HepG2 (cell line): ENCODE results near the gene SQSTM1. TPM values are rescaled to one million over a fixed set of nuclear protein-coding genes. Genes with fewer than 3 reads are reported as not detected.

ENCODE experiments used
- ATM ChIP-seq: fragments of 450-650 bp; IDR thresholded peaks from 2 replicates; pipeline ENCODE4 v1.7.1; 2017; ENCODE audit warnings: mild to moderate bottlenecking, borderline replicate concordance
- CHD4 ChIP-seq: fragments of 200-600 bp; sonication (generic); IDR thresholded peaks from 2 replicates; pipeline ENCODE4 v1.7.0; 2017; ENCODE audit warnings: mild to moderate bottlenecking, low read length, borderline replicate concordance
- FOXA1 ChIP-seq, 2 experiments: fragments of 450-650 bp in 1 of 2; sonication (generic) in 1 of 2; formaldehyde crosslinking in 1 of 2; IDR thresholded peaks; 2 replicates each; pipeline versions ENCODE4 v1.4.0 to v1.6.1; 2016 to 2020; ENCODE audit warnings: missing genetic modification reagents in 1 of 2
- GLI4 ChIP-seq: sonication (generic); formaldehyde crosslinking; IDR thresholded peaks from 2 replicates; pipeline ENCODE4 v1.5.1; 2020; ENCODE audit warnings: missing genetic modification reagents, mild to moderate bottlenecking, moderate library complexity, borderline replicate concordance
- IRF2 ChIP-seq: IDR thresholded peaks from 2 replicates; pipeline ENCODE4 v1.6.1; 2018; ENCODE audit warnings: missing genetic modification reagents, missing compliant biosample characterization
- NR2F2 ChIP-seq: IDR thresholded peaks from 2 replicates; pipeline ENCODE4 v1.6.1; 2012; ENCODE audit warnings: low read depth, inconsistent platforms, borderline replicate concordance
- TSC22D2 ChIP-seq: sonication (generic); formaldehyde crosslinking; IDR thresholded peaks from 2 replicates; pipeline ENCODE4 v1.5.1; 2020; ENCODE audit warnings: missing genetic modification reagents, mild to moderate bottlenecking, borderline replicate concordance
- ZKSCAN1 ChIP-seq: fragments of 150-350 bp; IDR thresholded peaks from 2 replicates; pipeline ENCODE4 v1.6.1; 2014; ENCODE audit warnings: low read length
- ZNF224 ChIP-seq: sonication (generic); formaldehyde crosslinking; IDR thresholded peaks from 2 replicates; pipeline ENCODE4 v1.5.0; 2020; ENCODE audit warnings: mild to moderate bottlenecking, missing genetic modification reagents
- ZNF296 ChIP-seq: sonication (generic); formaldehyde crosslinking; conservative IDR thresholded peaks from 2 replicates; pipeline ENCODE4 v1.5.0; 2020; ENCODE audit warnings: mild to moderate bottlenecking, missing genetic modification reagents
- ZNF3 ChIP-seq: IDR thresholded peaks from 2 replicates; pipeline ENCODE4 v1.7.0; 2017; ENCODE audit warnings: inconsistent platforms
- ZNF326 ChIP-seq: sonication (generic); formaldehyde crosslinking; IDR thresholded peaks from 2 replicates; pipeline ENCODE4 v1.4.0; 2020; ENCODE audit warnings: missing genetic modification reagents, borderline replicate concordance
- ZNF367 ChIP-seq: sonication (generic); formaldehyde crosslinking; IDR thresholded peaks from 2 replicates; pipeline ENCODE4 v1.4.0; 2020; ENCODE audit warnings: missing genetic modification reagents, borderline replicate concordance
- ZNF839 ChIP-seq: sonication (generic); formaldehyde crosslinking; IDR thresholded peaks from 2 replicates; pipeline ENCODE4 v1.4.0; 2020; ENCODE audit warnings: missing genetic modification reagents, mild to moderate bottlenecking, borderline replicate concordance
- ZNF850 ChIP-seq: sonication (generic); formaldehyde crosslinking; conservative IDR thresholded peaks from 2 replicates; pipeline ENCODE4 v1.9.0; 2021; ENCODE audit warnings: mild to moderate bottlenecking, missing genetic modification reagents
- polyA plus RNA-seq, 8 experiments: library from polyadenylated mRNA; depleted of rRNA in 3 of 8; stranded (reverse) in 7 of 8; unstranded in 1 of 8; fragments of >200 nt; fragmentation: Illumina TruSeq in 4 of 8; extraction: Trizol in 4 of 8; gene quantifications; 2 replicates each; pipeline versions ENCODE4 v1.2.1 to v1.2.3, GENCODE V29; 2011 to 2016; ENCODE audit warnings: low read depth in 4 of 8, missing spikeins in 1 of 8, mixed read lengths in 1 of 8; ENCODE audit not compliant: insufficient read depth in 1 of 8
- total RNA-seq, 5 experiments: library from RNA; depleted of rRNA; stranded (reverse); fragments of >200 nt; fragmentation: Illumina TruSeq; extraction: Trizol; gene quantifications; 2 replicates each; pipeline ENCODE4 v1.2.3, GENCODE V29; 2016; ENCODE audit warnings: low read depth in 1 of 5
- TF ChIP-seq, protein P1 (sequence below): sonication (generic); formaldehyde crosslinking; IDR thresholded peaks from 2 replicates; pipeline ENCODE4 v1.4.0; 2020; ENCODE audit warnings: mild to moderate bottlenecking, missing genetic modification reagents
- TF ChIP-seq, protein P2 (sequence below): sonication (generic); formaldehyde crosslinking; IDR thresholded peaks from 2 replicates; pipeline ENCODE4 v1.4.0; 2020; ENCODE audit warnings: missing genetic modification reagents

The SQSTM1 gene
- total and polyA plus RNA-seq, 2 of the 13 experiments (the other 11 are each of a cell fraction or from before 2014, with no cell fraction given) = 90.9 to 160 TPM

DNA sequence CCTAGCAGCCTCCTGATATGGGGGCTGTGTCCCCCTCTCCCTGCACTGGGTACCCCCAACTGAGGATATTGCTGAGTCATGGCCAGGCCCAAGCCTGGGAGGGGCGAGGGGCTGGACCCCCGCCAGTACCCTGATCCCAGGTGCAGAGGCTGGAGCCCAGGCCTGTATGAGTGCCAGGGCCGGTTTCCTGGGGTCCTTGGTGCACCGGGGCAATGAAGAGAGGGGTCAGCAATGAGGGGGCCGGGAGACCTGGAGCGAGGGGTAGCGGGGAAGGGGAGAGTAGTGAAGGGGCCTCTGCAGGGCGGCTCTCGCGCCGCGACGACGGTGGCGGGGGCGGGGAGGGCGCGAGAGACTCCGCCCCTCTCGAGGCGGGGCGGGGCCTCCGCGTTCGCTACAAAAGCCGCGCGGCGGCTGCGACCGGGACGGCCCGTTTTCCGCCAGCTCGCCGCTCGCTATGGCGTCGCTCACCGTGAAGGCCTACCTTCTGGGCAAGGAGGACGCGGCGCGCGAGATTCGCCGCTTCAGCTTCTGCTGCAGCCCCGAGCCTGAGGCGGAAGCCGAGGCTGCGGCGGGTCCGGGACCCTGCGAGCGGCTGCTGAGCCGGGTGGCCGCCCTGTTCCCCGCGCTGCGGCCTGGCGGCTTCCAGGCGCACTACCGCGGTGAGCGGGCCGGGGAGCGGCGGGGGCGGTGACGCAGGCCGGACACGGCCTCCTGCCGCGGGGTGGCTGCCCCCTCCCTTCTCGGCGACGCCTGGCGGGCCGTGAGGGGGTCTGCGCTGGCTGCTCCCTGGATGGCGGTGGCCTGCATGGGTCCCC, at the start of gene SQSTM1 (continued):
- TF ChIP-seq, protein P1, sequence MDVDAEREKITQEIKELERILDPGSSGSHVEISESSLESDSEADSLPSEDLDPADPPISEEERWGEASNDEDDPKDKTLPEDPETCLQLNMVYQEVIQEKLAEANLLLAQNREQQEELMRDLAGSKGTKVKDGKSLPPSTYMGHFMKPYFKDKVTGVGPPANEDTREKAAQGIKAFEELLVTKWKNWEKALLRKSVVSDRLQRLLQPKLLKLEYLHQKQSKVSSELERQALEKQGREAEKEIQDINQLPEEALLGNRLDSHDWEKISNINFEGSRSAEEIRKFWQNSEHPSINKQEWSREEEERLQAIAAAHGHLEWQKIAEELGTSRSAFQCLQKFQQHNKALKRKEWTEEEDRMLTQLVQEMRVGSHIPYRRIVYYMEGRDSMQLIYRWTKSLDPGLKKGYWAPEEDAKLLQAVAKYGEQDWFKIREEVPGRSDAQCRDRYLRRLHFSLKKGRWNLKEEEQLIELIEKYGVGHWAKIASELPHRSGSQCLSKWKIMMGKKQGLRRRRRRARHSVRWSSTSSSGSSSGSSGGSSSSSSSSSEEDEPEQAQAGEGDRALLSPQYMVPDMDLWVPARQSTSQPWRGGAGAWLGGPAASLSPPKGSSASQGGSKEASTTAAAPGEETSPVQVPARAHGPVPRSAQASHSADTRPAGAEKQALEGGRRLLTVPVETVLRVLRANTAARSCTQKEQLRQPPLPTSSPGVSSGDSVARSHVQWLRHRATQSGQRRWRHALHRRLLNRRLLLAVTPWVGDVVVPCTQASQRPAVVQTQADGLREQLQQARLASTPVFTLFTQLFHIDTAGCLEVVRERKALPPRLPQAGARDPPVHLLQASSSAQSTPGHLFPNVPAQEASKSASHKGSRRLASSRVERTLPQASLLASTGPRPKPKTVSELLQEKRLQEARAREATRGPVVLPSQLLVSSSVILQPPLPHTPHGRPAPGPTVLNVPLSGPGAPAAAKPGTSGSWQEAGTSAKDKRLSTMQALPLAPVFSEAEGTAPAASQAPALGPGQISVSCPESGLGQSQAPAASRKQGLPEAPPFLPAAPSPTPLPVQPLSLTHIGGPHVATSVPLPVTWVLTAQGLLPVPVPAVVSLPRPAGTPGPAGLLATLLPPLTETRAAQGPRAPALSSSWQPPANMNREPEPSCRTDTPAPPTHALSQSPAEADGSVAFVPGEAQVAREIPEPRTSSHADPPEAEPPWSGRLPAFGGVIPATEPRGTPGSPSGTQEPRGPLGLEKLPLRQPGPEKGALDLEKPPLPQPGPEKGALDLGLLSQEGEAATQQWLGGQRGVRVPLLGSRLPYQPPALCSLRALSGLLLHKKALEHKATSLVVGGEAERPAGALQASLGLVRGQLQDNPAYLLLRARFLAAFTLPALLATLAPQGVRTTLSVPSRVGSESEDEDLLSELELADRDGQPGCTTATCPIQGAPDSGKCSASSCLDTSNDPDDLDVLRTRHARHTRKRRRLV = peak; percentile 46; the same call in 1 of the 2 replicates
- no peak for TF ChIP-seq ZNF367
- TF ChIP-seq ATM = no peak
- TF ChIP-seq GLI4 (CRISPR knock-in tag) = no peak
- TF ChIP-seq CHD4 = no peak
- no peak for TF ChIP-seq ZKSCAN1
- TF ChIP-seq ZNF3 (CRISPR knock-in tag) = no peak
- TF ChIP-seq NR2F2 = no peak
- TF ChIP-seq ZNF839 = no peak
- TF ChIP-seq TSC22D2 (CRISPR knock-in tag) = no peak
- peak; percentile 39; the same call in 1 of the 2 replicates for TF ChIP-seq ZNF224
- no peak for TF ChIP-seq ZNF296 (CRISPR knock-in tag)
- peak; percentile 74; the same call in 1 of the 2 replicates for TF ChIP-seq ZNF326 (CRISPR knock-in tag)
- TF ChIP-seq, protein P2, sequence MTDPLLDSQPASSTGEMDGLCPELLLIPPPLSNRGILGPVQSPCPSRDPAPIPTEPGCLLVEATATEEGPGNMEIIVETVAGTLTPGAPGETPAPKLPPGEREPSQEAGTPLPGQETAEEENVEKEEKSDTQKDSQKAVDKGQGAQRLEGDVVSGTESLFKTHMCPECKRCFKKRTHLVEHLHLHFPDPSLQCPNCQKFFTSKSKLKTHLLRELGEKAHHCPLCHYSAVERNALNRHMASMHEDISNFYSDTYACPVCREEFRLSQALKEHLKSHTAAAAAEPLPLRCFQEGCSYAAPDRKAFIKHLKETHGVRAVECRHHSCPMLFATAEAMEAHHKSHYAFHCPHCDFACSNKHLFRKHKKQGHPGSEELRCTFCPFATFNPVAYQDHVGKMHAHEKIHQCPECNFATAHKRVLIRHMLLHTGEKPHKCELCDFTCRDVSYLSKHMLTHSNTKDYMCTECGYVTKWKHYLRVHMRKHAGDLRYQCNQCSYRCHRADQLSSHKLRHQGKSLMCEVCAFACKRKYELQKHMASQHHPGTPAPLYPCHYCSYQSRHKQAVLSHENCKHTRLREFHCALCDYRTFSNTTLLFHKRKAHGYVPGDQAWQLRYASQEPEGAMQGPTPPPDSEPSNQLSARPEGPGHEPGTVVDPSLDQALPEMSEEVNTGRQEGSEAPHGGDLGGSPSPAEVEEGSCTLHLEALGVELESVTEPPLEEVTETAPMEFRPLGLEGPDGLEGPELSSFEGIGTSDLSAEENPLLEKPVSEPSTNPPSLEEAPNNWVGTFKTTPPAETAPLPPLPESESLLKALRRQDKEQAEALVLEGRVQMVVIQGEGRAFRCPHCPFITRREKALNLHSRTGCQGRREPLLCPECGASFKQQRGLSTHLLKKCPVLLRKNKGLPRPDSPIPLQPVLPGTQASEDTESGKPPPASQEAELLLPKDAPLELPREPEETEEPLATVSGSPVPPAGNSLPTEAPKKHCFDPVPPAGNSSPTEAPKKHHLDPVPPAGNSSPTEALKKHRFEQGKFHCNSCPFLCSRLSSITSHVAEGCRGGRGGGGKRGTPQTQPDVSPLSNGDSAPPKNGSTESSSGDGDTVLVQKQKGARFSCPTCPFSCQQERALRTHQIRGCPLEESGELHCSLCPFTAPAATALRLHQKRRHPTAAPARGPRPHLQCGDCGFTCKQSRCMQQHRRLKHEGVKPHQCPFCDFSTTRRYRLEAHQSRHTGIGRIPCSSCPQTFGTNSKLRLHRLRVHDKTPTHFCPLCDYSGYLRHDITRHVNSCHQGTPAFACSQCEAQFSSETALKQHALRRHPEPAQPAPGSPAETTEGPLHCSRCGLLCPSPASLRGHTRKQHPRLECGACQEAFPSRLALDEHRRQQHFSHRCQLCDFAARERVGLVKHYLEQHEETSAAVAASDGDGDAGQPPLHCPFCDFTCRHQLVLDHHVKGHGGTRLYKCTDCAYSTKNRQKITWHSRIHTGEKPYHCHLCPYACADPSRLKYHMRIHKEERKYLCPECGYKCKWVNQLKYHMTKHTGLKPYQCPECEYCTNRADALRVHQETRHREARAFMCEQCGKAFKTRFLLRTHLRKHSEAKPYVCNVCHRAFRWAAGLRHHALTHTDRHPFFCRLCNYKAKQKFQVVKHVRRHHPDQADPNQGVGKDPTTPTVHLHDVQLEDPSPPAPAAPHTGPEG = peak; percentile 56
- peak; percentile 28; the same call in 1 of the 2 replicates for TF ChIP-seq IRF2 (CRISPR knock-in tag)
- no peak; the same call in 1 of the 2 replicates for TF ChIP-seq ZNF850 (CRISPR knock-in tag)
- no peak for TF ChIP-seq FOXA1 (IDR thresholded peaks at IDR 0.05)
- peak; percentile 1; the same call in 1 of the 2 replicates for TF ChIP-seq FOXA1 (CRISPR knock-in tag; IDR thresholded peaks at IDR 0.05)
